Stimulated activated CD8-positive, alpha-beta memory T cell treated with anti-CD3 and anti-CD28 coated beads, Interleukin-2, amount 100 ng/mL, for 1 hour (primary cell): ENCODE results near the gene CASK.

ENCODE experiments used
- DNase-seq, 2 donors: peaks; one replicate each; pipeline ENCODE4 v3.0.0-alpha.2; 2020; ENCODE audit warnings: low read depth in 2 of 2

The CASK gene

DNA sequence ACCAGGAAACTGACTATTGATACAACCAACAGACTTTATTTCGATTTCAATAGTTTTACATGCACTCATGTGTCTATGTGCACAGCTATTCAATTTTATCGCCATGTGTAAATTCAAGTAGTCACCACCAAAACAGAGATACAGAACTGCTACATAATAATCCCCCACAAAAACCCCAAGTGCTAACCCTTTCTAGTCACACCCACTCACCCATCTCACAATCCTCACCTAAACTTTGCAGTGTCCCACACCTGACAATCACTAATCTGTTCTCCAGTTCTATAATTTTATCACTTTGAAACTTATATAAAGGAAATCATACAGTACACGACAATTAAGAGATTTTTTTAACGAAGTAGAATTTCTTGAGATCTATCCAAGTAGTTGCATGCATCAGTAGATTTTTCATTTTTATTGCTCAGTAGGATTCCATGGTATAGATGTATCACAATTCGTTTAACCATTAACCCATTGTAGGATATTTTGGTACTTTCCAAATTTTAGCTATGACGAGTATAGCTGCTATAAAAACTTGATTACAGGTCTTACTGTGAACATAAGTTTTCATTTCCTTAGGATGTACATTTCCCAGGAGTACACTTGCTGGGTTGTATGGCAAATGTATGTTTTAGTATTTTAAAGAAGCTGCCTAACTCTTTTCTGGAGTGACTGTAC is 85.9 kb downstream of the CASK start:
- DNase-seq = no peak

DNA sequence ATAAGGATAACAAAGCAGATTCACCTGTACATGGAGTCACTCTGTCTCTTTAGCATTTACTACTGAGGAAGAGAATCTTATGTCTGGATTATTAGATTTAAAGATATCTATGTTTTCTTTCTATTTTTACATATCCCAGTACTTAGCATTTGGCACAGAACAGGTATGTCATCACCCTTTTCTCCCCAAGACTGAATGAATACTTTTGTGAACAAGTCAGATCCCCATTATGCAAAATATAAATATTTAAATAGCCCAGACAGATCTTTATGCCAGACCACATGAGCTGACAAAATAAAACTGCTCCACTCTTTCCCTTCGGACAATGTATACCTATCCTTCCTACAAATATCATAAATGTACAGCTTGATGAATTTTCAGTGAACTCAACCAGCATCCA is 94.5 kb downstream of the CASK start:
- no peak for DNase-seq

DNA sequence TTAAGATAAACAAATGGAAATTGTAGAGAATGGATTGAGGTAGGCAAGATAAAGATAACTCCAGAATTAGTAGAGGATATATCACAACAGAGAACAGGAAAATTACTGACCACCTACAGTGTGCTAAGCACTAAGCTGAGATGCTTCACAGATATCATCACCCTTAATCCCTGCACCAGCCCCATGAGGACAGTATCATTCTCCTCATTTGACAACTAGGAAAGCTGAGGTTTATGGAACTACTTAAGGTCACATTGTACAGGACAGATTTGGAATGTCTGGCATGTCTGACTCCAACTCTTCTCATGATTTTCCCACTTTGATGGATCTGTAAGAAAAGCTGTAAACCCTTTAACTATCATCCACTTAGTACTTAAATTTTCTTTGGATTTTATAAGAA is 95.5 kb downstream of the CASK start:
- DNase-seq = no peak

DNA sequence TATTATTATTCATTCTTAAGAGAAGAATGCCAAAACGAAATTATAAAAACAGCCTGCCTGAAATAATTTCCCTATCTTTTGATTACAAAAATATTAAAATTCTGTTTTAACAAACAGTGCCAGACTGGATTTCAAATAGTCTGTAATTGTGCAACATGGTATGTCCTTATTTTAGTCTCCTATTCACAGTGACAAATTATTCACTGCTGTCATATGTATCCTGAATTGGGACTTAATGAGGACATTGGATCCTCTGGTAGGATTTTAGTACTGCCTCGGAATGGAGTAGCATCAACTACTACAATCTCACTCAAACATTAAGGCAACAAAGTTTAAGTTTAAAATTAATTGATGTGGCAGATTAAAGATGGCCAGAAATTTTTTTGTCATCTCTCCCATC is 97.6 kb downstream of the CASK start:
- DNase-seq = no peak

DNA sequence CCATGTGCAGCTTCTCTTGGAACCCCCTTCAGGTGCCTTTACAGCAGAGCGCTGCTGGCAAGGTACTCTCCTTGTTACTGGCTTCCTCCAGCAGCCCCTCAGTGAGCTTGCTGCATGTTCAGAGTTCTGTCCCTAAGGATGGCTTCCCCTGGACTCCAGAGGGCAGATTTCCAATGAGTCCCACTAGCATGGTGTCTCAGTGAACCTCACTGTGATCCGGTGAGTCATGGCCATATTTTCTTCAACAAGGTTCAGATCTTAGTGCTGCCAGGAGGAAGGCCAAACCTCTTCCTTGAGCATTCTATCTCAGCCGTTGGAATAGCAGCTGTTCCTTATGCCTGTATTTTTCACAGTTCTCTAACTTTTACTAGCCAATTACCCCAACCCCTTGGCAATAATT is 98.8 kb downstream of the CASK start:
- DNase-seq = no peak

DNA sequence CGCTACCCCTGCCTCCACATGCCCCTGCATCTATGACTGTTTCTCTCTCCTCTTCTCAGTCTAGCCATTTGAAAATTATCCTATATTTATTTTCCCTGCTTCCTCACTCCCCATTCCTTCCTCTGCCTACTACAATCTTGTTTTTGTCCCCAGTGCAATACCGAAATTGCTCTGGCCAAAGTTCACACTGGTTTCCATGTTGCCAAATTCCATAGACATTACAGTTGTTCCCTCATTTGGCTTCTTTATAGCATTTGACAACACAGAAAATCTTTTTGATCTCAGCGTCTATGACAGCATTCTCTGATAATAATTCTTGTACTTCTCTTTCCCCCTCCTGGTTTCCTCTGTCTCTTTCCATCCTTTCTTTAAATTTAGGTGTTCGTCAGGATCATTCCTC is 100.0 kb downstream of the CASK start:
- DNase-seq = no peak

DNA sequence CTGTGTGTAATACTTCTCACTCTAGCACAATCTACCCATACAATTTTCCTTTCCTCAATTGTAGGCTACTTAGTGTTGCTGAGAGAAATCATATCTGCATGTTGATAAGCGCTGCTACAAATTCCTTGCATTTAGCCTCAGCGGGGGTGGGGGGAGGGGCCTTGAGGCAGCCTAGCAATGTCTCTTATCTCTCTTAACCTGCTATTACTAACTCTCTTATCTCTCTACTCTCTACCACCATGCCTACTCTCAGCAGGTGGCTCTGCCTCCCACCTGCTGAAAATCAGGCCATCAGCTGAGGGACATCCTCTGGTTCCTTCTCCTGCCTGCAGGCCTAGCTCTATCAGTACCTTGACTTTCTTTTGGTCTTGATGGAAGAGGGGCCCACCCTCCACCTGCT is 100.5 kb downstream of the CASK start:
- no peak for DNase-seq

DNA sequence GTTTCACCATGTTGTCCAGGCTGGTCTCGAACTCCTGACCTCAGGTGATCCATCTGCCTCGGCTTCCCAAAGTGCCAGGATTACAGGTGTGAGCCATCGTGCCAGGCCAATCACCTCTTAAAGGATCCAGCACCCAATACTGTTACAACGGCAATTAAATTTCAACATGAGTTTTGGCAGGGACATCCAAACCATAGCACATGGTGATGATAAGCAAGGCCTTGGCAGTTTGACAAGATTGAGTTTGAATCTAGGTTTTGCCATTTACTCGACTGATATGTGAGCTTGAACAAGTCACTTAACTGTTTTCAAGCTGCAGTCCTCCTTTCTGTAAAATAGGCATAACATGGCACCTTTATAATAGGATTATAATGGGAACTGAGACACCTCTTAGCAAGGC is 115.3 kb downstream of the CASK start:
- DNase-seq = no peak

DNA sequence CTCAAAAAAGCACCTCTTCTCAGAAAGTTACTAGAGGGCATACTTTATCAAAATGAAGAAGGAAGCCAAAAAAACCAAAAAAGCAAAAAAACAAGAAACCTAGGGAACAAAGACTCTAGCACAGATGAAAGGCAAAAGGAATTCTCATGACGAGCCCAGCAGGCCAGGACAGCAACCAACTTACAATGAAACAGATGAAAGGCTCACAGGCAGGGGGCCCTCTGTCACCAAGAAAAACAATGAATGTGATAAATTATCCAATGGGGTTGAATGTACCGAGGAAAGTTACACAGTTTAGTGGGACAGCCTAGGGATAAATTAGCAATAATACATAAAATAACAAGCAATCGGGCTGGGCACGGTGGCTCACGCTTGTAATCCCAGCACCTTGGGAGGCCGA is 120.4 kb downstream of the CASK start:
- DNase-seq = no peak

DNA sequence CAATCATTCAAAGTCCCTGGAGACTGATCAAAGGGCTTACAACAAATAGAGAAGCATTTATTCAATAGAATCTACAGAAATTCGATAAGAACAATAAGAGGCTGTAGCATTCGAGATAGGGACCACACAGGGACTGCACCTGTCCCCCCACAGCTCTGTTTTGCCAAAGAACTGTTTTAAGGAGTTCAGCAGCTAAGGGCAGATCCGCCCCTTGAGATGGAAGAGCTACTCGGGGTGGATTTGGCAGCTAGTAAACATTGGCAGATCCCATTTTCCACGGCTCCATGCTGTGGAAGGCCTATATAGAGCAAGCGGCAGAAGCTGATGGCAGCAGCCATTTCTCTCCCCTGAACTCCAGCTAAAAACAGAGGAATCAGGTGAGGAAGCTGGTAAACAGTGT is 123.7 kb downstream of the CASK start:
- no peak for DNase-seq

DNA sequence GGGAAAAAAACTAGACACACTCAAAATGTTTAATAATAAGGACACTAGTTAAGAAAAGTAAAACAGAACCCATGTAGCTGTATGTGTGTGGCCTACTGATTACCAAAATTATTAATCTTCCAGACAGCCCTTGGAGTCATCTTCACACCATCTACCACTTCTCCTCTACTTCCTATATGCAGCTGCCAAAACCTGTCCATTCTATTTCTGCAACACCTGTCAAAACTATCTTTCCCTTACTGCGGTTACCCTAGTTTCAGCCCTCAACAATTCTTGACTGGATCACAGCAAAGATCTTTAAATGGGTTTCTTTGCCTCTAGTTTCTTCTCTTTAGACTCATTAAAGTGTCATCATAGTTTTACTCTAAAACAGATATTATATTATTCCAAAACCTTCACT is 126.8 kb downstream of the CASK start:
- no peak for DNase-seq

DNA sequence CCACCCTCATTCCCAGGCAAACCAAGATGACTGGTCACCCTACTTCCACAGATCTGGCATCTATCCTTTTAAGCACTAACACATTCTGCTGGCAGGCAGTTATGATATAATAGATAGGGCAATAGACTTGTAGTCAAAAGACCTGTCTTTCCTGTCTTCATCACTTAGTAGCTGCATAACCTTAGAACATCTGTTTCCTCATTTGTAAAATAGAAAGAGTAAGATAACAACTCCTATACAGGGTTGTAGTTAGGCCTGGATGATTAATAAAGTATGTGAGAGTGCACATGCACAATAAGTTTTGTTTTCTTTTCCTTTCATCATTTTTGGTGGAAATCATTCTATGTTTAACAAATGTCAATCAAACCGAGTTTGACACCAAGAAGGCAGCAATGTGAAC is 127.3 kb downstream of the CASK start:
- DNase-seq = no peak

DNA sequence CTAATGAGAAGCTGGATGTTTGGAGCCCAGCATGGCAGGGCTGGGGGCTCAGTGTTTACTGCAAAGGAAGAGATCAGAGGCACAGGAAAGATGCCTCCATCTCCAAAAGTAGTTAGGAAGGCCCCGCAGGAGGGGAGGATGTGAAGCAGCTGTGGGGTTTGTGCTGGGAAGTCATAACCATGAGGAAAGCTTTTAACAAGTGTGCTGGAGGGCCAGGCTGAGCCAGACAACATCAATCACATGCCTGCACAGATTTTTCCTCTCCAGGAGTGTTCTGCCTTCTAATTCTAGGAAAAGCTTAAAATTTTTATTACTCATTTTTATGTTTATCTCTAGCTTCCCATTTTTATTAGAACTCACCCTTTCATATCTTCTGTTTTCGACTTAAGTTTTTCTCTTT is 134.0 kb downstream of the CASK start:
- DNase-seq = no peak

DNA sequence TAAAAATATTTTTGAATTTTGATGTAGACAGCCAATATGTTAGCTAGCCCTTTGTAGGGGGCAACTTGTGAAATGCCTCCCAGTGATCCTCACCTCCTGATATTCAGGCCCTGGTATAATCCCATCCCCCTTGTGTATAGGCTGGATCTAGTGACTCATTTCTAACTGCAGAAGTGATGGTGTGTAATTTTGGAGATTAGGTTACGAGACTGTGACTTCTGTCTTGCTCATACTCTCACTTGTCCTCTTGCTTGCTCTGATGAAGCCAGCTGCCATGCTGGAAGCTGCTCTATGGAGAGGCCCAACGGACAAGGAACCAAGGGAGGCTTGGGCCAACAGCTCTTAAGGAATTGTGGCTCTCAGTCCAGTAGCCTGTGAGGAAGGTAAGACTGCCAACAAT is 137.7 kb downstream of the CASK start:
- no peak for DNase-seq

DNA sequence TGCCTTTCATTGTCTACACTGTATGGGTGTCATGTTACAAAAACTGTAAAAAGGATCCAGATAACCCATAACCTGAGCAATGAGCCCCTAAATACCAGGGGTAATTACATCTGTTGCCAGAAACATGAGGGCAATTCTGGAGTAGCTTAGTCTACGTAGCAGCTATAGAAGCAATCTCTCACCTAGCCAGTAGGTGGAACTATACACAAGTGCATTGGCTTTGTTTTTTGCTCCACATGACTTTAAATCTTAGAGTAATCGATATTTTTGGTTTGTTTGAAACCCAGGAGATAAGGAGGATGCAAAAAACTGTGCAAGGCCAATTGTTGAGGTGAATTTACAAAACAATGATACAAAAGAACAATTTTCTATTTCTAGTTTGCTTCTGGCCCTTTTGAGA is 141.9 kb downstream of the CASK start:
- DNase-seq = no peak

DNA sequence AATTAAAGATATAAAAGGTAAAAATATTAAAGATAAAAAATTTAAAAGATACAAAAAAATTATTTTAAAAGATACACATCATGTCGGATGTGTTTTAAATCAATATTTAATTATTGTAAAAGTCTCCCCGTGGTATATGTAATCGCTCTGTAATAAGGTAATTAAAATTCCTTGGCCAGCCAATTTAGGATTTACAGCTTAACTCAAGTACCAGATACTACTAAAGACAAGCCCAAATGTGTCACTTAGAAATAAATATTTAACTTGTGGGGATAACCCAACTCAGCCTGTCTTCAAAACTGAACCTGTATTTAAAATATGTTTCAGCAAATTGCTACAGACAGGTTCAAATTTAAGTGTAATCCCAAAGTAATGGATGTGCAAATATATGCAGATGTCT is 143.4 kb downstream of the CASK start:
- DNase-seq = no peak

DNA sequence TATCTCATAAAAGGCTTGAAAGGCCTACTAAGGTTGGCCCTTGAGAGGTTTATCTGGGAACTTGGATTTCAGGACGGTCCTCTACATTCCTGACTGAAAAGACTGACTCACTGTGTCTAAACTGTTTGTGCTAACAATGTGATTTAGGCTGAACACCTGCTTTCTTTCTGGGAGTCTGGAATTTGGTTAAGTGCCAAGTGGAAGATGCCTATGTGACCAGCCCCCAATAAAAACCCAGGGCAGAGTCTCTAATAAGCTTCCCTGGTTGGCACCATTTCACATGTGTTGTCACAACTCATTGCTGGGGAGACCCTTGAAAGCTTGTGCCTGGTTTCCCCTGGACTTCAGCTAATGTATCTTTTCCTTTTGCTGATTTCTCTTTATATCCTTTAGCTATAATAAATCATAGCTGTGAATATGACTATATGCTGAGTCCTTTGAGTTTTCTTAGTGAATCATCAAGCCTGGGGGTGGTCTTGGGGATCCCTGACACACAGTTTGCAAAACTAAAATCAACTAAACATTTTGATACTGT is 144.3 kb downstream of the CASK start:
- no peak for DNase-seq

DNA sequence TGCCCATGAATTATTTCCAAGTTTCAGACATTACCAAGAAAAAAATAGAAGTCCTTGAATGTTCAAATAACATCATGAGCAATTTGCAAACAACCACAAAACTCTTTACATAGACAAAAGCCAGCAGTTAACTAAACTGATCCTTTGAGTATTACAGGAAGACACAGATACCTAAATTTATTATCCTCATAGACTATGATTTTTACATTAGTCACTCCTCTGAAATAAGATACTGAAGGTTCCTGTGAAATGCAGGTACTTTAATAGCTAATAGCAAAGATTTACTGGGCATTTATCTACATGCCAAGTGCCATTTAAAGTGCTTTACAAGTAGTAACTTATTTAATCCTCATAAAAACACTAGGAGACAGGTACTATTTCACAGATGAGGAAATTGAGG is 161.7 kb downstream of the CASK start:
- no peak for DNase-seq

DNA sequence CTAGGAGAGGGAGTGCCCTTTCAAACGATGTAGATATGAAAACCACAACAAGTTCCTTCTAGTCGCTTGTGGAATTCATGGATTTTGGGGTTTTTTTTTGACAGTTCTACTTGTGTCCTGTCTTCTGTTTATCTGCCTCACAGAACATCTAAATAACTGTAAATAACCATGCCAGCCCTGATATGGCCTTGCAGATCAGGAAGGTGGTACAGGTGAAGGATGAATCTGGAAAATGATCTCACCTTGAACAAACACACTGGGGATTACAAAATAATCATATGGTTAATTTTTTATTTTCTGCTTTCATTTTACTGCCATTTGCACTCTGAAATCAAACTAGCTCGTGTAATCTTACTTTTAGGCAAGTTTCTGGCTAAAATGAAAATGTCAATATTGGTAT is 162.2 kb downstream of the CASK start:
- DNase-seq = no peak

DNA sequence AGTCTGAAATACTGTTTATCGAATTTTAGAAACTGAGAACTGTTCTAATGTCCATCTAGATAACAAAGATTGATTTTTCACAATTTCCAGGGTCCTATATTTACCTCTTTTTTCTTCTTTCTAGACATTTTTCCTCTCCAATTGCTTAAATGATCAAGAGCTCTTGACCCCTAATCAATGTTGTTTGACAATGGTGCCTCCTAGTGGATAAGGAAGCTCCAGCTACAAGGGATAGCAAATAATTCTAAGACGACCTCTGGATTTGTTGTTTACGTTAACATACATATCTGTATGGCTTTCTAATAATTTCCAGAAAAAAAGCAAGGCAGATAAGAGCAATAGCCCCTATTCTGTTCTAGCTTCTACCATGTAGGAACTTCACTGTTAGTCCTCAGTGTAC is 163.5 kb downstream of the CASK start:
- DNase-seq = no peak

DNA sequence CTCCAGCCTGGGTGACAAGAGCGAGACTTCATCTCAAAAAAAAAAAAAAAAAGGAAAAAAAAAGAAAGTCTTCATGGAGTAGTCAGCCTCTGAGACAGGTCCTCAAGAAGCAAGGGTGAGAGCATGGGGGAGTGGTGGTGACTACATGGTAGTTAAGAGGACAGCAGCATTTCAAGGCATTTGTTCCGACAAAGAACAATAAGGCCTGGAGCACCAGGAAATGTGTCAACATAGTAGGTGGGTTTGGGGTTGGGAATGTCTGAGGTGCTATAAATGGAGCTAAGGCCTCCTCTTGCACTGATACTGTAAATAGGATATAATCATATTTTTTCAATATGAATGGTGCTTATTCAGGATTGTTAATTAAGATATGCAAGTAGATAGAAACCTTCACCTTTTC is 165.0 kb downstream of the CASK start:
- DNase-seq = no peak

DNA sequence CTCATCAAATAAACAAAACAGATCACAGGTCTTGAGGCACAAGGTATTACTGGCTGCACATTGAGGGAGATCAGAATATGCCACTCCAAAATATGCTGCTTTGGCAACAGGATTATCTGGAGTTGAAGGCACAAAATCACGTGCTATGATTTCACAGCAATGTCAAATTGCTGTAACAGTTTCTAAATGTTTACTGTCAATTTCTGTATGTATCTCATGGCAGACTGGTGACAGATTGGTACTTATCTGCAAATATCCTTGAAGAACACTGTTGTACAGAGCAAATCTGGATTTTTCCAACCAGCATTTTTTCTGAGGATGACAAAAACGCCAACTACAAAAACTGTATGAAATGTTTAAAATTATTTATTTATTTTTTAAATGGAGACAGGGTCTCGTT is 172.6 kb downstream of the CASK start:
- DNase-seq = no peak

DNA sequence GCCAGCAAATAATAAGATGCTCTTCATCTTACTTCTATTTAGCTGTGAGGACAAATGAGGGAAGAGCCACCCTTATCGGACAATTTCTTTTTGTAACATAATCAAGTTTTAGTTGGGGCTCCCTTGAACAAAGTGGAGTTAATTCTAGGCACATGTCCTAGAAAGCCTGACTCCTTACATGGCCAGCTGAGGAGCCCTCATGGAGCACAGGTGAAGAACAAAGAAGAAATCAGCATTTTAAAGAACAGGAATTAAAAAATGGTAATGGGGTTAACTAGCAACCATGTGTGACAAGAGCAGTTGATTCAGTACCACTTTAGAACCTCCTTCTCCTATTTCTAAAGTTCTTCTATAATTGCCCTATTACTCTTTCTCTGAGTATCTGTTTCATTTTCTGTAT is 183.5 kb downstream of the CASK start:
- DNase-seq = no peak

DNA sequence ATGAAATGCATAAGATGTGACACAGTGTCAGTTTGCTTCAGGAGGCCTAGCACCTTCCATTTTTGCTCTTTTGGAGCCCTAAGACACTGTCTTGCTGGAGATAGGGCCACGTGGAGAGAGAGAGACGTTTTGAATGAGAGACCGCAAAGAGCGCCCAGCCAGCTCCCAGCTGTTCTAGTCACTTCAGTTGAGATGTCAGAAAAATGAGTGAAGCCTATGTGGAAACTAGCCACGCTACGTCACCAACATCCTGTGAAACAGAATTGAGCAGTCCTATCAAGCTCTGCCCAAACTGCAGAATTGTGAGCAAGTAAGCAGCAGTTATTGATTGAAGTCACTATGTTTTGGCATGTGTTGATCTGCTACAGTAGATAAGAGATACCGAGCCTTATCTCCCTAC is 186.3 kb downstream of the CASK start:
- DNase-seq = no peak
